ENCODE data around the gene TIGD1. TPM values are rescaled to one million over a fixed set of nuclear protein-coding genes. Genes with fewer than 3 reads are reported as not detected.

Gene TIGD1
- total and polyA plus RNA-seq, 8 donors = 3.7 to 12.4 (median 10.9) TPM

DNA sequence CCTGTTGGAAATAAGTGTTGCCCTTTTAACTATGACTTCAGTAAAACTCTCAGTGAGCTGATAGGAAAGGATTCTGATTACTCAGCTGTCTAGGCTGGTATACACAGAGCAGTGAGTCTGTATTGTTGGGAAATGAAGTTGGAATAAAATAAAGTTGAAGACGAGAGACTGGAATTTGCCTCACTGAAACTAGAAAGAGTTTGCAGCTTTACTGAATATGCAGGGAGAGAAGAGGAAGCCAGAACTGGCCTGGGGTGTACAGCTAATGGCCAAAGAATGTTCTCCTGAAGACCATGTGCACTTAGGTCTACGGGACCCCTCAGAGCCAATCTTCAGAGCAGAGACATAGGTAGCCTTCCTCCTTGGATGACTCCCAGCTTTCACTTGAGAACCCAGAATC is 26.6 kb upstream of the TIGD1 start:
- no peaks in the 10 kb centered on the region for H3K27me3 ChIP-seq
- ATAC-seq = no peak
- DNase-seq = no peak
- H3K4me3 ChIP-seq = no peak overlapping the region
- H3K36me3 ChIP-seq = peaks cover 0 to 77% of the 10 kb centered on the region in 2 donors
- peaks cover 0 to 2% of the 10 kb centered on the region in 2 donors for H3K4me1 ChIP-seq
- H3K9me3 ChIP-seq = no peaks in the 10 kb centered on the region
- no peak for TF ChIP-seq CTCF (IDR thresholded peaks at IDR 0.05)
- no peak overlapping the region for H3K27ac ChIP-seq
- intact Hi-C loops (cut with DNase I) = no loop called here

- no peak overlapping the region for H3K4me3 ChIP-seq
- intact Hi-C loops (cut with DNase I) = no loop called here
Measured at GRCh38 chr2:232575404-232575746, 25.0 kb upstream of the TIGD1 start.

GRCh38 chr2:232574674-232575403 is 24.5 kb upstream of the TIGD1 start:
- H3K9me3 ChIP-seq = no peaks in the 10 kb centered on the region
- no peak overlapping the region for H3K27ac ChIP-seq
- ATAC-seq (no peak), DNase-seq (no peak)
- intact Hi-C loops (cut with DNase I) = no loop called here
- H3K4me1 ChIP-seq = no peaks in the 10 kb centered on the region
- peaks cover 0 to 81% of the 10 kb centered on the region in 2 donors for H3K36me3 ChIP-seq
- no peak overlapping the region for H3K4me3 ChIP-seq
- H3K27me3 ChIP-seq = no peaks in the 10 kb centered on the region
- no peak for TF ChIP-seq CTCF (IDR thresholded peaks at IDR 0.05)

More at GRCh38 chr2:232575404-232575746, 25.0 kb upstream of the TIGD1 start:
- no peaks in the 10 kb centered on the region for H3K4me1 ChIP-seq
- no peaks in the 10 kb centered on the region for H3K9me3 ChIP-seq
- peaks cover 0 to 77% of the 10 kb centered on the region in 2 donors for H3K36me3 ChIP-seq
- ATAC-seq (no peak), DNase-seq (no peak)
- TF ChIP-seq CTCF (IDR thresholded peaks at IDR 0.05) = no peak
- H3K27ac ChIP-seq = no peak overlapping the region
- H3K27me3 ChIP-seq = no peaks in the 10 kb centered on the region

- no peak for DNase-seq
- Histone ChIP-seq H3K4me1 (no peaks in the 10 kb centered on the region), H3K36me3 (peaks cover 0 to 84% of the 10 kb centered on the region in 2 donors), H3K27me3 (no peaks in the 10 kb centered on the region), H3K4me3 (no peak overlapping the region), H3K9me3 (no peaks in the 10 kb centered on the region), H3K27ac (no peak overlapping the region)
- ATAC-seq = no peak
- intact Hi-C loops (cut with DNase I) = no loop called here
- TF ChIP-seq CTCF (IDR thresholded peaks at IDR 0.05) = no peak
Measured at GRCh38 chr2:232573771-232574435, 23.5 kb upstream of the TIGD1 start.

DNA sequence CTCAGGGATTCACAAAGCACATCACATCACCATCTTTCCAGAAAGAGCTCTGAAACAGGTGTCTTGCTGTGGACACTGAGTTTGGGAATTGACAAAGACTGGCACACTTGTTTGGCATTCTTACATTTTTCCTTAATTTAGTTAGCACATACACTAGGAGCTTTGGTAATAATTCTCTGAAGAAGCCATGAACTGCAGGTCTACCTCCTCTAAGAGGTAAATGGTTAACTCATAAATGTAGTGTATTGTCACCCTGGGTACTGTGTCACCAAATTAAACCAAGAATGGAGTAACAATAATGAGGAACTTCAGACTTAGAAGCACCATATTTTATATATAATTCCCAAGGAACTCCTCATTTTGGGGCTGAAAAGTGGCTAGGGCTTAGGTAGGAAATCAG is 22.7 kb upstream of the TIGD1 start:
- intact Hi-C loops (cut with DNase I) = no loop called here
- H3K4me1 ChIP-seq = peaks cover 0 to under 1% of the 10 kb centered on the region in 2 donors
- H3K27me3 ChIP-seq = no peaks in the 10 kb centered on the region
- no peak overlapping the region for H3K27ac ChIP-seq
- no peak for TF ChIP-seq CTCF (IDR thresholded peaks at IDR 0.05)
- H3K9me3 ChIP-seq = no peaks in the 10 kb centered on the region
- no peak overlapping the region for H3K4me3 ChIP-seq
- H3K36me3 ChIP-seq = peaks cover 0 to 92% of the 10 kb centered on the region in 2 donors
- DNase-seq (no peak), ATAC-seq (no peak)

Data from left lung (tissue), 10 donors.